HepG2 (cell line): Measurements from ENCODE around the gene CENATAC. TPM values are rescaled to one million over a fixed set of nuclear protein-coding genes. Genes with fewer than 3 reads are reported as not detected.

ENCODE experiments used
- CCDC6 ChIP-seq: sonication (generic); formaldehyde crosslinking; IDR thresholded peaks from 2 replicates; pipeline ENCODE4 v1.8.1; 2022; ENCODE audit warnings: mild to moderate bottlenecking, missing genetic modification reagents, moderate library complexity
- EHMT2 ChIP-seq: fragments of 200-600 bp; sonication (generic); IDR thresholded peaks from 2 replicates; pipeline ENCODE4 v1.7.0; 2017; ENCODE audit warnings: antibody characterized with exemption, low read depth, low read length, borderline replicate concordance
- ELF1 ChIP-seq: sonication (generic); formaldehyde crosslinking; IDR thresholded peaks from 2 replicates; pipeline ENCODE4 v1.4.0; 2020; ENCODE audit warnings: missing genetic modification reagents
- ELF3 ChIP-seq: IDR thresholded peaks from 2 replicates; pipeline ENCODE4 v1.6.1; 2016; ENCODE audit warnings: missing genetic modification reagents, missing compliant biosample characterization
- ETV5 ChIP-seq: IDR thresholded peaks from 2 replicates; pipeline ENCODE4 v1.6.1; 2018; ENCODE audit warnings: missing biosample characterization, missing genetic modification reagents, inconsistent platforms, borderline replicate concordance
- HDAC6 ChIP-seq: fragments of 200-600 bp; sonication (generic); IDR thresholded peaks from 2 replicates; pipeline ENCODE4 v1.7.0; 2017; ENCODE audit warnings: mild to moderate bottlenecking, antibody characterized with exemption, low read length, low read depth
- HOXA5 ChIP-seq: sonication (generic); formaldehyde crosslinking; IDR thresholded peaks from 2 replicates; pipeline ENCODE4 v1.4.0; 2020; ENCODE audit warnings: missing genetic modification reagents
- MAX ChIP-seq: IDR thresholded peaks from 2 replicates; pipeline ENCODE4 v1.6.1; 2012; ENCODE audit warnings: inconsistent platforms
- MYPOP ChIP-seq: sonication (generic); formaldehyde crosslinking; IDR thresholded peaks from 2 replicates; pipeline ENCODE4 v1.8.1; 2023; ENCODE audit warnings: mild to moderate bottlenecking, moderate library complexity, missing genetic modification reagents
- NFATC3 ChIP-seq: sonication (generic); formaldehyde crosslinking; IDR thresholded peaks from 2 replicates; pipeline ENCODE4 v1.5.1; 2020; ENCODE audit warnings: mild to moderate bottlenecking, missing genetic modification reagents
- NONO ChIP-seq, 2 experiments: fragments of 450-650 bp in 1 of 2; sonication (generic) in 1 of 2; formaldehyde crosslinking in 1 of 2; IDR thresholded peaks in 1 of 2; conservative IDR thresholded peaks in 1 of 2; 2 replicates each; pipeline versions ENCODE4 v1.6.1 to v1.8.0; 2017 to 2022; ENCODE audit warnings: mild to moderate bottlenecking in 1 of 2, missing genetic modification reagents in 1 of 2, moderate library complexity in 1 of 2
- PLRG1 ChIP-seq: fragments of 450-650 bp; conservative IDR thresholded peaks from 2 replicates; pipeline ENCODE4 v1.6.1; 2016
- RERE ChIP-seq: IDR thresholded peaks from 2 replicates; pipeline ENCODE4 v1.6.1; 2016; ENCODE audit warnings: low read depth, missing genetic modification reagents, missing compliant biosample characterization
- SRSF1 ChIP-seq: fragments of 200-400 bp; formaldehyde crosslinking; optimal IDR thresholded peaks from 2 replicates; pipeline ENCODE3; 2017; ENCODE audit warnings: mild to moderate bottlenecking, low read depth, low read length, moderate library complexity
- TFE3 ChIP-seq: IDR thresholded peaks from 2 replicates; pipeline ENCODE4 v1.6.1; 2016
- TMF1 ChIP-seq: sonication (generic); formaldehyde crosslinking; IDR thresholded peaks from 2 replicates; pipeline ENCODE4 v1.8.1; 2022; ENCODE audit warnings: low read depth, missing genetic modification reagents
- ZBTB7A ChIP-seq: sonication (generic); formaldehyde crosslinking; IDR thresholded peaks from 2 replicates; pipeline ENCODE4 v1.8.0; 2022; ENCODE audit warnings: mild to moderate bottlenecking, missing genetic modification reagents
- ZBTB7B ChIP-seq: sonication (generic); formaldehyde crosslinking; IDR thresholded peaks from 2 replicates; pipeline ENCODE4 v1.4.0; 2020; ENCODE audit warnings: missing genetic modification reagents
- ZFP90 ChIP-seq: sonication (generic); formaldehyde crosslinking; IDR thresholded peaks from 2 replicates; pipeline ENCODE4 v1.8.0; 2022; ENCODE audit warnings: missing genetic modification reagents, mild to moderate bottlenecking, inconsistent platforms, borderline replicate concordance
- ZNF788 ChIP-seq: sonication (generic); formaldehyde crosslinking; IDR thresholded peaks from 2 replicates; pipeline ENCODE4 v1.5.0; 2020; ENCODE audit warnings: mild to moderate bottlenecking, missing genetic modification reagents, borderline replicate concordance
- ZSCAN30 ChIP-seq: sonication (generic); formaldehyde crosslinking; IDR thresholded peaks from 2 replicates; pipeline ENCODE4 v1.5.0; 2020; ENCODE audit warnings: mild to moderate bottlenecking, missing genetic modification reagents
- polyA plus RNA-seq, 8 experiments: library from polyadenylated mRNA; depleted of rRNA in 3 of 8; stranded (reverse) in 7 of 8; unstranded in 1 of 8; fragments of >200 nt; fragmentation: Illumina TruSeq in 4 of 8; extraction: Trizol in 4 of 8; gene quantifications; 2 replicates each; pipeline versions ENCODE4 v1.2.1 to v1.2.3, GENCODE V29; 2011 to 2016; ENCODE audit warnings: low read depth in 4 of 8, missing spikeins in 1 of 8, mixed read lengths in 1 of 8; ENCODE audit not compliant: insufficient read depth in 1 of 8
- total RNA-seq, 5 experiments: library from RNA; depleted of rRNA; stranded (reverse); fragments of >200 nt; fragmentation: Illumina TruSeq; extraction: Trizol; gene quantifications; 2 replicates each; pipeline ENCODE4 v1.2.3, GENCODE V29; 2016; ENCODE audit warnings: low read depth in 1 of 5

The CENATAC gene
- total and polyA plus RNA-seq, 2 of the 13 experiments (the other 11 are each of a cell fraction or from before 2014, with no cell fraction given), result 21.7 to 25.0 TPM

GRCh38 chr11:119057000-119057769, 59.2 kb downstream of the CENATAC start, which contains the start of gene HYOU1 (continued):
- TF ChIP-seq HDAC6, result no peak
- peak; percentile 33 for TF ChIP-seq ZNF788 (CRISPR knock-in tag)
- TF ChIP-seq PLRG1, result no peak
- TF ChIP-seq ZSCAN30 (CRISPR knock-in tag), result no peak
- TF ChIP-seq NFATC3 (CRISPR knock-in tag), result no peak
- TF ChIP-seq ELF3 (CRISPR knock-in tag), result no peak
- peak; percentile 84; the same call in 1 of the 2 replicates for TF ChIP-seq TMF1 (CRISPR knock-in tag)
- TF ChIP-seq ZFP90 (CRISPR knock-in tag), result no peak
- TF ChIP-seq NONO (IDR thresholded peaks at IDR 0.05), result no peak
- TF ChIP-seq NONO (CRISPR knock-in tag; conservative IDR thresholded peaks at IDR 0.05), result peak; percentile 75; the same call in 1 of the 2 replicates
- peak; percentile 79 for TF ChIP-seq ELF1 (CRISPR knock-in tag)
- peak; percentile 41 for TF ChIP-seq TFE3 (CRISPR knock-in tag)
- peak; percentile 17 for TF ChIP-seq SRSF1
- no peak for TF ChIP-seq RERE (CRISPR knock-in tag)
- TF ChIP-seq ZBTB7A (CRISPR knock-in tag), result no peak
- peak; percentile 90 for TF ChIP-seq ETV5 (CRISPR knock-in tag)
- peak; percentile 42 for TF ChIP-seq CCDC6 (CRISPR knock-in tag)
- TF ChIP-seq MAX, result peak; percentile 79
- TF ChIP-seq ZBTB7B (CRISPR knock-in tag), result peak; percentile 45; the same call in 1 of the 2 replicates
- TF ChIP-seq MYPOP, result peak; percentile 48; the same call in 1 of the 2 replicates
- TF ChIP-seq EHMT2, result no peak
- no peak for TF ChIP-seq HOXA5 (CRISPR knock-in tag)
